ENCODE results near the gene MAB21L2. TPM values are rescaled to one million over a fixed set of nuclear protein-coding genes. Genes with fewer than 3 reads are reported as not detected.

Gene MAB21L2
- total RNA-seq, 1 experiment from 2014 or later = not detected

DNA sequence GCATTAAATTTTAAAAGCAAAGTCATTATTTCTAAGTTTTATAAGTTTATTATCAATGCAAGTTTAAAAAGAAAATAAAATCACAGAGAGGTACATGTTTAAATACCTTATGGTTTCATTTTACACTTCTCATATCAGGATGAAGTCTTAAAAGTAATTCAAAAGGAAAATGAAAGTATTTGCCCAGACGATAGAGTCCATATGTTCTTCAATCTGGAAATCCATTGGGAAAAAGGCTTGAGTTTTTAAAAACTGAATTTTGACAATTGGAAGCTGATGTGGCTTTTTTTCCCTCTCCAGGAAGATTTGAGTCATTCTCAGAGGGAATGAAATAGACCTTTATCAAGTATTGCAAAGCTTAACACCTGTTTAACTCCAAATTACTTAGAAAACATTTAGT, 37.1 kb downstream of the MAB21L2 start:
- no peaks in the 10 kb centered on the region for H3K4me1 ChIP-seq (ENCODE audit: control insufficient read depth in 1 of 2, insufficient read depth in 2 of 2, low read length in 2 of 2)
- H3K9ac ChIP-seq (ENCODE audit: low read length) = no peak overlapping the region
- no peak for ATAC-seq
- H3K27me3 ChIP-seq (ENCODE audit: insufficient read depth, low read length) = no peaks in the 10 kb centered on the region
- H3K27ac ChIP-seq (ENCODE audit: low read depth, low read length) = no peak overlapping the region
- RAD21 ChIA-PET (ENCODE audit: low non-redundant PET in 1 of 2, low total read pairs in 2 of 2, uncharacterized antibody in 2 of 2, unreplicated experiment in 2 of 2) = no interaction called here
- POLR2A ChIA-PET = no interaction called here
- H2AFZ ChIP-seq (ENCODE audit: low read depth, low read length, poor library complexity, severe bottlenecking) = no peak overlapping the region
- BruUV-seq (replicated peaks) = no TSS peak
- intact Hi-C loops (cut with micrococcal nuclease) = no loop called here
- no peaks in the 10 kb centered on the region for H4K20me1 ChIP-seq (ENCODE audit: insufficient read depth)
- no peak for DNase-seq (ENCODE audit: low read depth, low spot score)
- H3K9me2 ChIP-seq (ENCODE audit: insufficient read depth) = no peaks in the 10 kb centered on the region
- no peaks in the 10 kb centered on the region for H3K36me3 ChIP-seq (ENCODE audit: control insufficient read depth in 1 of 2, insufficient read depth in 2 of 2, low read length in 2 of 2)
- no peak overlapping the region for H3K4me3 ChIP-seq (replicated peaks in 1 of 2; ENCODE audit: low read depth in 1 of 2, low read length in 2 of 2)
- H3K4me2 ChIP-seq (ENCODE audit: low read length) = no peak overlapping the region
- H3K79me2 ChIP-seq (ENCODE audit: insufficient read depth, low read length) = no peaks in the 10 kb centered on the region
- CTCF ChIA-PET = no interaction called here
- TF ChIP-seq, protein P1, sequence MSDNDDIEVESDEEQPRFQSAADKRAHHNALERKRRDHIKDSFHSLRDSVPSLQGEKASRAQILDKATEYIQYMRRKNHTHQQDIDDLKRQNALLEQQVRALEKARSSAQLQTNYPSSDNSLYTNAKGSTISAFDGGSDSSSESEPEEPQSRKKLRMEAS (IDR thresholded peaks at IDR 0.05) = no peak
- TF ChIP-seq JUND (IDR thresholded peaks at IDR 0.05) (no peak), ZFX (IDR thresholded peaks at IDR 0.05) (no peak), CBX3 (IDR thresholded peaks at IDR 0.05; ENCODE audit: low read depth) (no peak), YY1 (IDR thresholded peaks at IDR 0.05; ENCODE audit: extremely low read depth, insufficient replicate concordance, low read depth, low read length) (no peak), CEBPB (IDR thresholded peaks at IDR 0.05; ENCODE audit: low read depth) (no peak), SIN3A (IDR thresholded peaks at IDR 0.05; ENCODE audit: low read depth) (no peak), ZNF274 (IDR thresholded peaks at IDR 0.05; ENCODE audit: low read depth, low read length) (no peak)
- no peaks in the 10 kb centered on the region for H3K9me3 ChIP-seq (ENCODE audit: control insufficient read depth in 1 of 2, insufficient read depth in 1 of 2, low read depth in 1 of 2, low read length in 2 of 2)

DNA sequence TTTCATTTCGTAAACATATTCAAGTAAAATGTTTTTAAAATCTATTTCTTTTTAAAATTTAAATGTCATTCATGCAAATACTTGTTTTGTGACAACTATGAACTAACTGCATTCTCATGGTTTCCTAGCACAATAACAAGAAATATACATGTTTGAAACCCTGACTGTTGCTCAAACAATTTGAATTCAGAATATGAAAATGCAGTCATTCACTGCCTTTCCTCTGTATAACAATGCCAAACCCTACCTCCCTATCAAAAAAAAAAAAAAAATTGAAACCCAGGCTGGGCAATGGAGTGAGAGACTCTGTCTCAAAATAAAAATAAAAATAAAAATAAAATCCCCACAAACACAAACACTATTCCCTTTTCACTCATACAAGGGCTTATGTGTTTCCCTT, 42.1 kb downstream of the MAB21L2 start:
- Histone ChIP-seq H3K4me1 (ENCODE audit: control insufficient read depth in 1 of 2, insufficient read depth in 2 of 2, low read length in 2 of 2) (no peaks in the 10 kb centered on the region), H3K4me3 (replicated peaks in 1 of 2; ENCODE audit: low read depth in 1 of 2, low read length in 2 of 2) (no peak overlapping the region), H3K79me2 (ENCODE audit: insufficient read depth, low read length) (no peaks in the 10 kb centered on the region), H3K9me2 (ENCODE audit: insufficient read depth) (no peaks in the 10 kb centered on the region), H3K27ac (ENCODE audit: low read depth, low read length) (no peak overlapping the region), H3K4me2 (ENCODE audit: low read length) (no peak overlapping the region), H3K9me3 (ENCODE audit: control insufficient read depth in 1 of 2, insufficient read depth in 1 of 2, low read depth in 1 of 2, low read length in 2 of 2) (no peaks in the 10 kb centered on the region), H3K9ac (ENCODE audit: low read length) (no peak overlapping the region), H2AFZ (ENCODE audit: low read depth, low read length, poor library complexity, severe bottlenecking) (no peak overlapping the region), H3K36me3 (ENCODE audit: control insufficient read depth in 1 of 2, insufficient read depth in 2 of 2, low read length in 2 of 2) (no peaks in the 10 kb centered on the region), H3K27me3 (ENCODE audit: insufficient read depth, low read length) (no peaks in the 10 kb centered on the region), H4K20me1 (ENCODE audit: insufficient read depth) (no peaks in the 10 kb centered on the region)
- ATAC-seq (no peak), DNase-seq (ENCODE audit: low read depth, low spot score) (no peak)
- CTCF ChIA-PET = no interaction called here
- RAD21 ChIA-PET (ENCODE audit: low non-redundant PET in 1 of 2, low total read pairs in 2 of 2, uncharacterized antibody in 2 of 2, unreplicated experiment in 2 of 2) = no interaction called here
- BruUV-seq (replicated peaks) = no TSS peak
- intact Hi-C loops (cut with micrococcal nuclease) = no loop called here
- POLR2A ChIA-PET = no interaction called here
- TF ChIP-seq YY1 (IDR thresholded peaks at IDR 0.05; ENCODE audit: extremely low read depth, insufficient replicate concordance, low read depth, low read length) = no peak
- TF ChIP-seq POLR2A (IDR thresholded peaks at IDR 0.05; ENCODE audit: borderline replicate concordance, extremely low read depth, insufficient read depth, insufficient read length) = no peak
- no peak for TF ChIP-seq RAD21 (IDR thresholded peaks at IDR 0.05; ENCODE audit: low read depth)
- no peak for TF ChIP-seq EZH2 (IDR thresholded peaks at IDR 0.05)
- no peak for TF ChIP-seq CEBPB (IDR thresholded peaks at IDR 0.05; ENCODE audit: low read depth)
